WTC11 (cell line): ENCODE data around the gene CHRNB1. TPM values are rescaled to one million over a fixed set of nuclear protein-coding genes. Genes with fewer than 3 reads are reported as not detected.
A peak's percentile ranks its signal among the peaks of the same experiment; 100 is the strongest.

Source experiments
- ATAC-seq: fragments of 200-7000 bp; cut with Tn5 transposase; 2 replicates; pipeline ENCODE4 v1.10.0; 2021; ENCODE audit warnings: mild to moderate bottlenecking, moderate library complexity
- CTCF ChIA-PET: fragments of 300-600 bp; sonication (Branson Sonifier 250); formaldehyde crosslinking; loops from one replicate; lab custom pipeline; 2021; ENCODE audit warnings: antibody characterized with exemption; lab: Charles Lee
- POLR2A ChIA-PET: fragments of 350-600 bp; sonication (Branson Sonifier 250); formaldehyde crosslinking; loops from one replicate; lab custom pipeline; 2021; ENCODE audit warnings: antibody characterized with exemption; lab: Charles Lee
- DNase-seq: peaks from one replicate; pipeline ENCODE4 v3.0.0; 2021; ENCODE audit warnings: low spot score
- H3K27ac Mint-ChIP-seq: 2 replicates; pipeline ENCODE4 v1.8.0; 2021; ENCODE audit warnings: mixed read lengths
- H3K27me3 Mint-ChIP-seq: 2 replicates; pipeline ENCODE4 v1.8.0; 2021; ENCODE audit warnings: low read depth, mild to moderate bottlenecking, moderate library complexity, mixed read lengths
- H3K36me3 Mint-ChIP-seq: 2 replicates; pipeline ENCODE4 v1.8.0; 2021; ENCODE audit warnings: mixed read lengths
- H3K4me1 Mint-ChIP-seq: 2 replicates; pipeline ENCODE4 v1.8.0; 2022; ENCODE audit warnings: mixed read lengths
- H3K4me3 Mint-ChIP-seq: 2 replicates; pipeline ENCODE4 v1.8.0; 2021; ENCODE audit warnings: mild to moderate bottlenecking, moderate library complexity, mixed read lengths
- H3K9me3 Mint-ChIP-seq: 2 replicates; pipeline ENCODE4 v1.8.0; 2021; ENCODE audit warnings: mixed read lengths
- AR ChIP-seq: fragments of 250-450 bp; sonication (Bioruptor Pico); IDR thresholded peaks from 2 replicates; pipeline ENCODE4 v1.9.0; 2021; ENCODE audit warnings: mild to moderate bottlenecking
- CREB1 ChIP-seq: sonication (generic); formaldehyde crosslinking; IDR thresholded peaks from 2 replicates; pipeline ENCODE4 v1.8.0; 2023; ENCODE audit warnings: mild to moderate bottlenecking, missing genetic modification reagents
- FOXK1 ChIP-seq: sonication (generic); formaldehyde crosslinking; IDR thresholded peaks from 2 replicates; pipeline ENCODE4 v1.8.0; 2022; ENCODE audit warnings: mild to moderate bottlenecking, moderate library complexity, missing genetic modification reagents
- GRHL2 ChIP-seq: fragments of 250-450 bp; sonication (Bioruptor Pico); IDR thresholded peaks from 2 replicates; pipeline ENCODE4 v1.8.0; 2022; ENCODE audit warnings: mild to moderate bottlenecking, moderate library complexity; ENCODE audit not compliant: insufficient replicate concordance, severe bottlenecking
- HMGA2 ChIP-seq: fragments of 250-450 bp; sonication (Bioruptor Pico); IDR thresholded peaks from 2 replicates; pipeline ENCODE4 v1.4.0; 2021; ENCODE audit warnings: mild to moderate bottlenecking, moderate library complexity
- IRF2 ChIP-seq: sonication (generic); formaldehyde crosslinking; IDR thresholded peaks from 2 replicates; pipeline ENCODE4 v1.8.0; 2022; ENCODE audit warnings: low read depth, missing genetic modification reagents, borderline replicate concordance
- NFYB ChIP-seq: sonication (generic); formaldehyde crosslinking; conservative IDR thresholded peaks from 2 replicates; pipeline ENCODE4 v1.8.0; 2022; ENCODE audit warnings: low read depth, missing genetic modification reagents
- NR3C1 ChIP-seq: sonication (generic); formaldehyde crosslinking; conservative IDR thresholded peaks from 2 replicates; pipeline ENCODE4 v1.8.1; 2023; ENCODE audit warnings: low read depth, mild to moderate bottlenecking, missing genetic modification reagents
- PRRX2 ChIP-seq: fragments of 250-450 bp; sonication (Bioruptor Pico); IDR thresholded peaks from 2 replicates; pipeline ENCODE4 v1.8.0; 2021; ENCODE audit warnings: mild to moderate bottlenecking
- SMAD3 ChIP-seq: sonication (generic); formaldehyde crosslinking; IDR thresholded peaks from 2 replicates; pipeline ENCODE4 v1.8.0; 2022; ENCODE audit warnings: missing genetic modification reagents, mild to moderate bottlenecking, borderline replicate concordance
- TEAD1 ChIP-seq: sonication (generic); formaldehyde crosslinking; IDR thresholded peaks from 2 replicates; pipeline ENCODE4 v1.8.0; 2022; ENCODE audit warnings: mild to moderate bottlenecking, missing genetic modification reagents
- ZBTB21 ChIP-seq: sonication (generic); formaldehyde crosslinking; IDR thresholded peaks from 2 replicates; pipeline ENCODE4 v1.8.1; 2023; ENCODE audit warnings: mild to moderate bottlenecking, missing genetic modification reagents, borderline replicate concordance
- ZNF425 ChIP-seq: fragments of 250-450 bp; sonication (Bioruptor Pico); conservative IDR thresholded peaks from 2 replicates; pipeline ENCODE4 v1.9.0; 2021; ENCODE audit warnings: mild to moderate bottlenecking
- ZNF532 ChIP-seq: fragments of 250-450 bp; sonication (Bioruptor Pico); IDR thresholded peaks from 2 replicates; pipeline ENCODE4 v1.9.0; 2021; ENCODE audit warnings: mild to moderate bottlenecking, borderline replicate concordance
- total RNA-seq: library from RNA; stranded (reverse); gene quantifications from 3 replicates; pipeline ENCODE4 v1.2.3, GENCODE V29; 2021

Gene CHRNB1
- total RNA-seq, 1 experiment from 2014 or later = 16.0 TPM

GRCh38 chr17:7438656-7439460 is 6.0 kb upstream of the CHRNB1 start:
- Mint-ChIP-seq H3K27me3 (peaks cover 30% of the 10 kb centered on the region), H3K9me3 (no peaks in the 10 kb centered on the region), H3K27ac (peak overlapping the region; percentile 26; the same call in 1 of the 2 replicates), H3K4me3 (peak overlapping the region; percentile 90), H3K36me3 (no peaks in the 10 kb centered on the region; the same call in 1 of the 2 replicates), H3K4me1 (peaks cover 31% of the 10 kb centered on the region)
- no peak for DNase-seq
- POLR2A ChIA-PET = interaction anchor here (0.9 to 4.0 kb wide), 6 partner anchors 22 to 122 kb away, joined by 3 to 38 read pairs (median 3); partner anchors contain the start of genes POLR2A, SLC35G6, TMEM256 and ZBTB4
- CTCF ChIA-PET = interaction anchor here (0.9 to 4.7 kb wide), 13 partner anchors 8 to 122 kb away, joined by 3 to 69 read pairs (median 12); partner anchors contain the start of genes ACAP1, KCTD11, NEURL4 and PLSCR3
- TF ChIP-seq ZBTB21 (CRISPR knock-in tag) (no peak), NR3C1 (CRISPR knock-in tag) (no peak), SMAD3 (no peak), AR (CRISPR knock-in tag) (no peak), NFYB (CRISPR knock-in tag) (no peak), ZNF425 (CRISPR knock-in tag) (no peak), ZNF532 (CRISPR knock-in tag) (no peak), IRF2 (no peak), FOXK1 (no peak), GRHL2 (no peak), TEAD1 (CRISPR knock-in tag) (no peak), CREB1 (CRISPR knock-in tag) (no peak), PRRX2 (CRISPR knock-in tag) (no peak), HMGA2 (no peak)
- no peak for ATAC-seq
